T-helper 1 cell treated with Interleukin-12 subunit alpha and Interleukin-12 subunit beta and Interleukin-4 antibody, amounts not matched to agents 30 μg/mL and 1 μg/mL, for 36 hours (primary cell): ENCODE measurements around the gene ENSA.
"Not testable (repeated sequence)": the region's sequence is repeated elsewhere in the genome, so short reads cannot be mapped to it uniquely, and the experiment has no call there.

ENCODE experiments used
- H3K27ac Mint-ChIP-seq: one replicate; pipeline ENCODE4 v1.8.0; 2021; ENCODE audit warnings: mild to moderate bottlenecking, mixed read lengths
- H3K27me3 Mint-ChIP-seq: one replicate; pipeline ENCODE4 v1.8.0; 2021; ENCODE audit warnings: low read depth, mixed read lengths
- H3K36me3 Mint-ChIP-seq: one replicate; pipeline ENCODE4 v1.8.0; 2021; ENCODE audit warnings: low read depth, mixed read lengths
- H3K4me1 Mint-ChIP-seq: one replicate; pipeline ENCODE4 v1.8.0; 2021; ENCODE audit warnings: low read depth, mixed read lengths
- H3K4me3 Mint-ChIP-seq: one replicate; pipeline ENCODE4 v1.8.0; 2021; ENCODE audit warnings: mild to moderate bottlenecking, moderate library complexity, mixed read lengths
- H3K9me3 Mint-ChIP-seq: one replicate; pipeline ENCODE4 v1.8.0; 2021; ENCODE audit warnings: mixed read lengths

ENSA gene

DNA sequence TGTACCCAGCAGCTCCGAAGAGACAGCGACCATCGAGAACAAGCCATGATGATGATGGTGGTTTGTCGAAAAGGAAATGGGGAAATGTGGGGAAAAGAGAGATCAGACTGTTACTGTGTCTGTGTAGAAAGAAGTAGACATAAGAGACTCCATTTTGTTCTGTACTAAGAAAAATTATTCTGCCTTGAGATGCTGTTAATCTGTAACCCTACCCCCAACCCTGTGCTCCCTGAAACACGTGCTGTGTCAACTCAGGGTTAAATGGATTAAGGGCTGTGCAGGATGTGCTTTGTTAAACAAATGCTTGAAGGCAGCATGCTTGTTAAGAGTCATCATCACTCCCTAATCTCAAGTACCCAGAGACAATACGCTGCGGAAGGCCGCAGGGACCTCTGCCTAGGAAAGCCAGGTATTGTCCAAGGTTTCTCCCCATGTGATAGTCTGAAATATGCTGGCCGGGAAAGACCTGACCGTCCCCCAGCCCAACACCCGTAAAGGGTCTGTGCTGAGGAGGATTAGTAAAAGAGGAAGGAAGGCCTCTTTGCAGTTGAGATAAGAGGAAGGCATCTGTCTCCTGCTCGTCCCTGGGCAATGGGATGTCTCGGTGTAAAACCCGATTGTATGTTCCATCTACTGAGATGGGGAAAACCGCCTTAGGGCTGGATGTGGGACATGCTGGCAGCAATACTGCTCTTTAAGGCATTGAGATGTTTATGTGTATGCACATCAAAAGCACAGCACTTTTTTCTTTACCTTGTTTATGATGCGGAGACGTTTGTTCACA, 5.6 kb upstream of the ENSA start:
- not testable (repeated sequence) for H3K9me3 Mint-ChIP-seq, H3K36me3 Mint-ChIP-seq, H3K4me3 Mint-ChIP-seq, H3K27ac Mint-ChIP-seq, H3K4me1 Mint-ChIP-seq, H3K27me3 Mint-ChIP-seq

- Mint-ChIP-seq H3K27ac (no peak overlapping the region), H3K9me3 (no peaks in the 10 kb centered on the region), H3K36me3 (peaks cover 27% of the 10 kb centered on the region), H3K4me3 (no peak overlapping the region), H3K27me3 (no peaks in the 10 kb centered on the region), H3K4me1 (peaks cover 33% of the 10 kb centered on the region)
Measured at GRCh38 chr1:150628766-150629114, 672 bp downstream of the ENSA start.

- Mint-ChIP-seq H3K9me3 (no peaks in the 10 kb centered on the region), H3K4me1 (peaks cover 38% of the 10 kb centered on the region), H3K4me3 (peak overlapping the region; percentile 29), H3K36me3 (peaks cover 32% of the 10 kb centered on the region), H3K27me3 (no peaks in the 10 kb centered on the region), H3K27ac (peak overlapping the region; percentile 32)
Measured at GRCh38 chr1:150627826-150628410, 1.5 kb downstream of the ENSA start.

GRCh38 chr1:150626150-150626549, 3.3 kb downstream of the ENSA start:
- Mint-ChIP-seq H3K27me3 (no peaks in the 10 kb centered on the region), H3K4me1 (peaks cover 51% of the 10 kb centered on the region), H3K4me3 (no peak overlapping the region), H3K36me3 (peaks cover 43% of the 10 kb centered on the region), H3K27ac (no peak overlapping the region), H3K9me3 (no peaks in the 10 kb centered on the region)

- H3K9me3 Mint-ChIP-seq, H3K4me3 Mint-ChIP-seq, H3K27me3 Mint-ChIP-seq: not testable (repeated sequence)
- H3K36me3 Mint-ChIP-seq = peaks cover 55% of the 10 kb centered on the region
- H3K4me1 Mint-ChIP-seq = peaks cover 58% of the 10 kb centered on the region
- H3K27ac Mint-ChIP-seq = peak overlapping the region; percentile 10
Measured at GRCh38 chr1:150624546-150624945, 4.9 kb downstream of the ENSA start.

GRCh38 chr1:150624134-150624533, 5.3 kb downstream of the ENSA start:
- H3K27ac Mint-ChIP-seq = peak overlapping the region; percentile 10
- H3K9me3 Mint-ChIP-seq, H3K4me3 Mint-ChIP-seq, H3K27me3 Mint-ChIP-seq: not testable (repeated sequence)
- H3K36me3 Mint-ChIP-seq = peaks cover 59% of the 10 kb centered on the region
- peaks cover 62% of the 10 kb centered on the region for H3K4me1 Mint-ChIP-seq

- peak overlapping the region; percentile 83 for H3K27ac Mint-ChIP-seq
- H3K9me3 Mint-ChIP-seq = no peaks in the 10 kb centered on the region
- H3K4me3 Mint-ChIP-seq = peak overlapping the region; percentile 54
- peaks cover 59% of the 10 kb centered on the region for H3K4me1 Mint-ChIP-seq
- H3K36me3 Mint-ChIP-seq = peaks cover 55% of the 10 kb centered on the region
- no peaks in the 10 kb centered on the region for H3K27me3 Mint-ChIP-seq
Measured at GRCh38 chr1:150622303-150622975, 7.0 kb downstream of the ENSA start.

DNA sequence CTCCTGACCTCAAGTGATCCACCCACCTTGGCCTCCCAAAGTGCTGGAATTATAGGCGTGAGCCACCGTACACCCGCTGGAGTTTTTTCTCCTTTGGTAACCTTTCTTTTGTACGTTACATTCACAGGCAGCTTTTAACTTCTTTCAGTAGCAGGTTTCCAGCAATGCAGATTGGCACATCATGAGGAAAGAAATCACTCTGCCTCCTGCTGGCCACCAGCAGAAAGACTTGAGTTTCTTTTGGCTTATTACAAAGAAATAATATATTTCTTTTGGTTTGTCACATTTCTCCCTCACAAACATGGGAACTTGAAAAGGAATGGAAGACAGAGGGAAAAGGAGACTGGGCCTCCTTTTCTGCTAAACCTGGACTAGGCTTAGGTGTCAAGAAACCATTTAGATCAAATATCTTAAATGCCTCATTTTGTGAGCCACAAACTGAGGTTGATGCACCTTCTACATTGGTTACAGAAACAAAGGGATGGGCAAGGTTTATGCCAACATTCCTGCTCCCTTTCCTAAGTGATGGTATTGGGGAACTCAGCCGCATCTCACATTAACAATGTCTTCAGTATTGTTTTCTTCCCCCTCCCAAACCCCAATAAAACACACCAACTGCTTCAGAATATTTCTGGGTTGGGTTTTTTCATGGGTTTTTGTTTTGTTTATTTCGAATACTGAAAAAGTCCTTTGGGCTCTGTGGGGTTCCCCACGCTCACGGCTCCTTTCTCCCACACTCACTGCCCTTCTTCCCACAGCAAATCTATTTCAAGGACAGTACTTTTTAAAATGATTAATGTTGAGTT, 7.7 kb downstream of the ENSA start:
- Mint-ChIP-seq H3K27ac (peak overlapping the region; percentile 83), H3K9me3 (no peaks in the 10 kb centered on the region), H3K27me3 (no peaks in the 10 kb centered on the region), H3K4me1 (peaks cover 58% of the 10 kb centered on the region), H3K4me3 (peak overlapping the region; percentile 54), H3K36me3 (peaks cover 54% of the 10 kb centered on the region)

- peaks cover 60% of the 10 kb centered on the region for H3K4me1 Mint-ChIP-seq
- no peaks in the 10 kb centered on the region for H3K27me3 Mint-ChIP-seq
- H3K36me3 Mint-ChIP-seq = peaks cover 54% of the 10 kb centered on the region
- H3K27ac Mint-ChIP-seq = no peak overlapping the region
- no peak overlapping the region for H3K4me3 Mint-ChIP-seq
- no peaks in the 10 kb centered on the region for H3K9me3 Mint-ChIP-seq
Measured at GRCh38 chr1:150620919-150621318, 8.5 kb downstream of the ENSA start.

DNA sequence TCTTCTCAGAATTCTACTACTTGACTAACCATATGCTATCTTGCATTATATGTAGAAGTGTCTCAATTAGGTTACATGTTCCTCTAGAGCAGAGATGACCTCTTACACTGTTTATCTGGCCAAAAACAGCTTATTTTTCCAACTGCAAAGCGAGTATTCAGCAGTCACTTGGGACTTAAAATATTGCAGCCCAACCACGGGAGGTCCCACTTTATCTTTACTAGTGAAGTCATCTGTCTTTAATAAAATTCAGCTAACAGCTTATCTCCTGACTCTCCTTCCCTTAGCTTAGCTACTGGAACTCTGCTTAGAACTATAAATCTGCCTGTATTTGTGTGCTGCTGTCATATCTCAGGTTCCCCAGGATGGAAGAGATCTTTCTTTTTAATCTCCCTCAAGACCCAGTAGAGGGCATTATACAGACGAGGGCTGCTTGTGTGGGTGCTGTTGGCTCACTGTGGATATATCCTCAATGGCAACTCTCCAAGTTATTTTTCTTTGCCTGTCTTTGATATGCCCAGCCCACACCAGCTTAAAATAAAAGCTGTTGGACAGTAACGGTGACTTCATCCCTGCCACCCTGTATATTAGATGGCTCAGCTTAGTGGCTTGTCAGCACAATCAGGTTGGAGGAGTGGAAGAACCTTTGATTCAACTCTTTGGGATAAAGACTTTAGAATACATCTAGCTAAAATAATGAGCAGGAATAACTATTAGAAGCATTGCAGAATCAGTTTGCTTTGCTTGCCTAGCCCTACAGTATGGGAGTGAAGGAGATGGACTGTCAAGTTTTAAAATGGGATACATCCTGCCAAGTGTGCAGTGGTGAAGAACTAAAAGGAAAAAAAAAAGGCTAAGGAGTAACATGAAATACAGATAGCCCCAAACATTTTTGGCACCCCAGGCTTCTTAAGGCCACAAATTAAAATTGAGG, 9.6 kb downstream of the ENSA start:
- peak overlapping the region; percentile 35 for H3K4me3 Mint-ChIP-seq
- peaks cover 62% of the 10 kb centered on the region for H3K4me1 Mint-ChIP-seq
- peaks cover 52% of the 10 kb centered on the region for H3K36me3 Mint-ChIP-seq
- H3K27me3 Mint-ChIP-seq = no peaks in the 10 kb centered on the region
- peak overlapping the region; percentile 49 for H3K27ac Mint-ChIP-seq
- H3K9me3 Mint-ChIP-seq = no peaks in the 10 kb centered on the region

DNA sequence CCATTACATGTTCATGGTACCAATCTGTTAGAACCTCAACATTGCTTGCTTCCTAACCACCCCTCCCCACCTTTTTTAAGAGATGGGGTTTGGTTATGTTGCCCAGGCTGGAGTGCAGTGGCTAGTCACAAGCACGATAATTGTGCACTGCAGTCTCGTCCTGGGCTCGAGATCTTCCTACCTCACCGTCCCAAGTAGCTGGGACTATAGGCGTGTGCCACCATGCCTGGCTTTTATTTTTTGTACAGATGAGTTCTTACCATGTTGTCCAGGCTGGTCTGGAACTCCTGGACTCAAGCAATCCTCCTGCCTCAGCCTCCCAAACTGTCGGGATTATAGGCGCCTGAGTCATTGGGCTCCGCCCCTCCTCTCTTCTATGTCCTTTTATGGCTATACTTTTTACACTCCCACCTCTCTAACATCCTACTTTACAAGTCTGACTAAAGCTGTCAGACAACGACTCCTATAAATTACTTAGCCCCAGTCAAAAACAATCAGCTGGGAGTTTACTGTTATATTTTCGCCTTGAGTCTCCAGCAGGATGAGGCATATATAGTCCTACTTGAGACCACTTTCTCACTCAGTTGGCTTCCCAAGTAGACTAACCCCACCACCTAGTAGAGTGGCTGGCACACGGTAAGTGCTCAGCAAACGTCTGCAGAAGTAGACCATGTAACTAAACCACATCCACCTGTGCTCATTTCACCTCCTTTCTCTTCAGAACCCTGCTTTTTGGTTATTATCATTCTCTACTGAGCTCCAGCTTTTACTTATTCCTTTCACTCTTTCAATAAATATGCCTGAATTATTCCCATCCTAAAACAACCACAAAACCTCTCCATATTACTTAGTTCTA, 13.8 kb downstream of the ENSA start:
- Mint-ChIP-seq H3K9me3 (no peaks in the 10 kb centered on the region), H3K27ac (peak overlapping the region; percentile 75), H3K36me3 (peaks cover 31% of the 10 kb centered on the region), H3K27me3 (no peaks in the 10 kb centered on the region), H3K4me1 (peaks cover 63% of the 10 kb centered on the region), H3K4me3 (peak overlapping the region; percentile 30)

- Mint-ChIP-seq H3K4me1 (peaks cover 52% of the 10 kb centered on the region), H3K27me3 (no peaks in the 10 kb centered on the region), H3K27ac (peak overlapping the region; percentile 98), H3K36me3 (peaks cover 23% of the 10 kb centered on the region), H3K4me3 (peak overlapping the region; percentile 48), H3K9me3 (no peaks in the 10 kb centered on the region)
Measured at GRCh38 chr1:150613061-150613920, 16.1 kb downstream of the ENSA start.
